GM21390 (cell line): ENCODE measurements around the gene BAIAP2L1.
"Not testable (repeated sequence)": the region's sequence is repeated elsewhere in the genome, so short reads cannot be mapped to it uniquely, and the experiment has no call there.

Experiments
- ATAC-seq: cut with Tn5 transposase; IDR thresholded peaks from one replicate; pipeline ENCODE4 v1.9.1; 2021; ENCODE audit not compliant: unreplicated experiment

BAIAP2L1 gene

GRCh38 chr7:98322331-98323270 is 78.3 kb downstream of the BAIAP2L1 start:
- ATAC-seq = no peak

- ATAC-seq = no peak
Observed at GRCh38 chr7:98321301-98321700, 79.6 kb downstream of the BAIAP2L1 start.

- no peak for ATAC-seq
Observed at GRCh38 chr7:98319176-98319575, 81.7 kb downstream of the BAIAP2L1 start.

GRCh38 chr7:98317366-98318040 is 83.4 kb downstream of the BAIAP2L1 start:
- no peak for ATAC-seq

- ATAC-seq = not testable (repeated sequence)
Observed at GRCh38 chr7:98315994-98316527, 84.8 kb downstream of the BAIAP2L1 start.

GRCh38 chr7:98315318-98315993 is 85.4 kb downstream of the BAIAP2L1 start:
- ATAC-seq = peak; percentile 76

GRCh38 chr7:98314469-98314868 is 86.4 kb downstream of the BAIAP2L1 start:
- ATAC-seq = no peak

GRCh38 chr7:98312201-98312600 is 88.7 kb downstream of the BAIAP2L1 start:
- ATAC-seq = no peak

- no peak for ATAC-seq
Observed at GRCh38 chr7:98309566-98309965, 91.3 kb downstream of the BAIAP2L1 start.

GRCh38 chr7:98307971-98308466 is 92.9 kb downstream of the BAIAP2L1 start:
- ATAC-seq = no peak

- ATAC-seq = no peak
Observed at GRCh38 chr7:98305951-98306535, 94.8 kb downstream of the BAIAP2L1 start.

GRCh38 chr7:98303906-98304305 is 97.0 kb downstream of the BAIAP2L1 start:
- no peak for ATAC-seq

- no peak for ATAC-seq
Observed at GRCh38 chr7:98303176-98303865, 97.6 kb downstream of the BAIAP2L1 start.

GRCh38 chr7:98301693-98302470 is 99.0 kb downstream of the BAIAP2L1 start:
- ATAC-seq = no peak

GRCh38 chr7:98300595-98301372 is 100.1 kb downstream of the BAIAP2L1 start:
- no peak for ATAC-seq

GRCh38 chr7:98297626-98298286 is 103.1 kb downstream of the BAIAP2L1 start:
- no peak for ATAC-seq

GRCh38 chr7:98296833-98297232 is 104.1 kb downstream of the BAIAP2L1 start:
- no peak for ATAC-seq
